A549 (cell line): ENCODE data around the gene S100A1. TPM values are rescaled to one million over a fixed set of nuclear protein-coding genes. Genes with fewer than 3 reads are reported as not detected.

Experiments used
- ATAC-seq, 2 experiments: fragments of 200-7000 bp in 1 of 2; fragments of >200 bp in 1 of 2; cut with Nextera tagmentation in 1 of 2; cut with Tn5 transposase in 1 of 2; 3 replicates each; pipeline versions ENCODE4 v1.8.0 to v1.9.1; 2018 to 2020; ENCODE audit warnings: mild to moderate bottlenecking in 1 of 2, moderate library complexity in 1 of 2
- CTCF ChIA-PET: fragments of 300-600 bp; sonication (Branson Sonifier 250); formaldehyde crosslinking; extraction: SDS; loops from one replicate; lab custom pipeline; 2021; ENCODE audit warnings: antibody characterized with exemption, inconsistent platforms; lab: Yijun Ruan, JAX
- POLR2A ChIA-PET: fragments of 350-600 bp; formaldehyde crosslinking; extraction: SDS; loops from one replicate; lab custom pipeline; 2021; ENCODE audit warnings: antibody characterized with exemption, inconsistent platforms; lab: Yijun Ruan, JAX
- DNase-seq, 2 experiments: peaks; one replicate each; pipeline versions ENCODE4 v3.0.0 to v3.0.0-alpha.2; 2011 to 2016; ENCODE audit warnings: low read depth in 1 of 2, low spot score in 1 of 2
- FAIRE-seq: peaks from 2 replicates; lab custom pipeline; 2011; peaks lifted over from hg19 to GRCh38; lab: Jason Lieb, UNC
- H3K27ac ChIP-seq, 2 experiments: fragments of >200 bp; sonication (Bioruptor Twin); formaldehyde crosslinking; 3 replicates each; pipeline ENCODE4 v1.5.1; 2016 to 2017
- H3K4me1 ChIP-seq: fragments of >200 bp; sonication (Bioruptor Twin); formaldehyde crosslinking; 3 replicates; pipeline ENCODE4 v1.6.1; 2016
- H3K4me2 ChIP-seq: fragments of >200 bp; sonication (Bioruptor Twin); formaldehyde crosslinking; 3 replicates; pipeline ENCODE4 v1.6.1; 2016
- H3K4me3 ChIP-seq: fragments of >200 bp; sonication (Bioruptor Twin); formaldehyde crosslinking; 3 replicates; pipeline ENCODE4 v1.5.1; 2016
- H3K9me3 ChIP-seq: fragments of >200 bp; sonication (Bioruptor Twin); formaldehyde crosslinking; 3 replicates; pipeline ENCODE4 v1.6.1; 2016
- CBX2 ChIP-seq: fragments of 200-600 bp; sonication (generic); IDR thresholded peaks from 2 replicates; pipeline ENCODE4 v1.6.1; 2016; ENCODE audit warnings: low read depth, mild to moderate bottlenecking, borderline replicate concordance
- CBX8 ChIP-seq: fragments of 200-600 bp; sonication (generic); IDR thresholded peaks from 2 replicates; pipeline ENCODE4 v1.6.1; 2016
- CEBPB ChIP-seq, 2 experiments: fragments of >200 bp in 1 of 2; sonication (Bioruptor Twin) in 1 of 2; formaldehyde crosslinking in 1 of 2; IDR thresholded peaks; 2 replicates each; pipeline ENCODE4 v1.6.1; 2012 to 2016
- CHD2 ChIP-seq: fragments of 150-350 bp; IDR thresholded peaks from 2 replicates; pipeline ENCODE4 v1.6.1; 2014; ENCODE audit warnings: low read length; ENCODE audit not compliant: partially characterized antibody
- EHMT2 ChIP-seq: fragments of 200-600 bp; sonication (generic); IDR thresholded peaks from 2 replicates; pipeline ENCODE4 v1.6.1; 2016; ENCODE audit warnings: antibody characterized with exemption, low read depth, mild to moderate bottlenecking, moderate library complexity
- ESRRA ChIP-seq: fragments of 150-350 bp; IDR thresholded peaks from 2 replicates; pipeline ENCODE4 v1.6.1; 2014; ENCODE audit warnings: mild to moderate bottlenecking, low read length, borderline replicate concordance
- GATA3 ChIP-seq: IDR thresholded peaks from 2 replicates; pipeline ENCODE4 v1.6.1; 2012; ENCODE audit warnings: borderline replicate concordance
- HDAC2 ChIP-seq: fragments of 200-600 bp; sonication (generic); IDR thresholded peaks from 2 replicates; pipeline ENCODE4 v1.6.1; 2016
- HEYL ChIP-seq: fragments of 250-450 bp; sonication (Bioruptor Pico); IDR thresholded peaks from 2 replicates; pipeline ENCODE4 v1.8.0; 2021; ENCODE audit warnings: mild to moderate bottlenecking, moderate library complexity
- HOXB5 ChIP-seq: fragments of 250-450 bp; sonication (Bioruptor Pico); IDR thresholded peaks from 2 replicates; pipeline ENCODE4 v1.5.0; 2020; ENCODE audit warnings: mild to moderate bottlenecking, moderate library complexity
- JUN ChIP-seq, 2 experiments: fragments of >200 bp; sonication (Bioruptor Twin); formaldehyde crosslinking; IDR thresholded peaks; 2 replicates in 1 of 2; 3 replicates in 1 of 2; pipeline ENCODE4 v1.6.1; 2016 to 2017
- JUNB ChIP-seq: fragments of >200 bp; sonication (Bioruptor Twin); formaldehyde crosslinking; IDR thresholded peaks from 2 replicates; pipeline ENCODE4 v1.6.1; 2016
- MAFK ChIP-seq: fragments of 450-650 bp; IDR thresholded peaks from 2 replicates; pipeline ENCODE4 v1.6.1; 2014; ENCODE audit not compliant: partially characterized antibody
- NFE2L2 ChIP-seq: fragments of 150-350 bp; conservative IDR thresholded peaks from 2 replicates; pipeline ENCODE4 v1.6.1; 2014; ENCODE audit warnings: low read length
- NPAS2 ChIP-seq: fragments of 250-450 bp; sonication (Bioruptor Pico); IDR thresholded peaks from 2 replicates; pipeline ENCODE4 v1.8.0; 2022; ENCODE audit warnings: mild to moderate bottlenecking, moderate library complexity, borderline replicate concordance
- POLR2A ChIP-seq: IDR thresholded peaks from 2 replicates; pipeline ENCODE4 v1.6.1; 2012; ENCODE audit warnings: mild to moderate bottlenecking, low read length
- POLR2AphosphoS2 ChIP-seq: conservative IDR thresholded peaks from 2 replicates; pipeline ENCODE4 v1.6.1; 2012; ENCODE audit warnings: low read length, improper control_type of control experiment, inconsistent platforms
- RCOR1 ChIP-seq: fragments of 150-350 bp; IDR thresholded peaks from 2 replicates; pipeline ENCODE4 v1.6.1; 2014; ENCODE audit warnings: antibody characterized with exemption, low read length, low read depth
- RNF2 ChIP-seq: fragments of 200-600 bp; sonication (generic); IDR thresholded peaks from 2 replicates; pipeline ENCODE4 v1.6.1; 2016; ENCODE audit warnings: low read depth, mild to moderate bottlenecking, antibody characterized with exemption, moderate library complexity, borderline replicate concordance
- SREBF2 ChIP-seq: fragments of 450-650 bp; IDR thresholded peaks from 2 replicates; pipeline ENCODE4 v1.6.1; 2014; ENCODE audit warnings: mild to moderate bottlenecking, moderate library complexity
- ZC3H11A ChIP-seq: fragments of 450-650 bp; IDR thresholded peaks from 2 replicates; pipeline ENCODE4 v1.6.1; 2014; ENCODE audit warnings: antibody characterized with exemption, mild to moderate bottlenecking
- ZFP36 ChIP-seq: fragments of 450-650 bp; IDR thresholded peaks from 2 replicates; pipeline ENCODE4 v1.6.1; 2014; ENCODE audit warnings: borderline replicate concordance; ENCODE audit not compliant: partially characterized antibody
- ZNF302 ChIP-seq: fragments of 250-450 bp; sonication (Bioruptor Pico); IDR thresholded peaks from 2 replicates; pipeline ENCODE4 v1.9.0; 2021; ENCODE audit warnings: inconsistent platforms, mild to moderate bottlenecking, moderate library complexity
- ZSCAN20 ChIP-seq: fragments of 250-450 bp; sonication (Bioruptor Pico); IDR thresholded peaks from 2 replicates; pipeline ENCODE4 v1.8.0; 2022; ENCODE audit warnings: mild to moderate bottlenecking, moderate library complexity
- WGBS: methylation state at CpG from one replicate; pipeline ENCODE4 v1.1.6; 2017; ENCODE audit errors: missing lambda C conversion rate; 5-methylcytosine and 5-hydroxymethylcytosine counted together
- polyA plus RNA-seq, 4 experiments: library from polyadenylated mRNA; depleted of rRNA in 3 of 4; stranded (reverse); fragments of >200 nt; fragmentation: RNase III in 1 of 4; extraction: RNeasy Plus Mini Kit Qiagen cat#74134 plus additional on column Dnase treatment in 1 of 4; gene quantifications; 2 replicates in 3 of 4; 3 replicates in 1 of 4; pipeline ENCODE4 v1.2.3, GENCODE V29; 2011 to 2017
- TF ChIP-seq, protein P1 (sequence below): fragments of 250-450 bp; sonication (Bioruptor Pico); IDR thresholded peaks from 2 replicates; pipeline ENCODE4 v1.5.0; 2021; ENCODE audit warnings: mild to moderate bottlenecking, moderate library complexity, borderline replicate concordance
- TF ChIP-seq, protein P2 (sequence below): IDR thresholded peaks from 2 replicates; pipeline ENCODE4 v1.6.1; 2012
- TF ChIP-seq, protein P3 (sequence below): IDR thresholded peaks from 2 replicates; pipeline ENCODE4 v1.6.1; 2012
- TF ChIP-seq, protein P4 (sequence below): fragments of >200 bp; sonication (Bioruptor Twin); formaldehyde crosslinking; IDR thresholded peaks from 2 replicates; pipeline ENCODE4 v1.6.1; 2016
- TF ChIP-seq, protein P5 (sequence below): fragments of 450-650 bp; IDR thresholded peaks from 2 replicates; pipeline ENCODE4 v1.6.1; 2014; ENCODE audit warnings: antibody characterized with exemption

Gene S100A1
- polyA plus RNA-seq, 2 of the 4 experiments (the other 2 are of a cell fraction), result 0.59 to 0.97 TPM

DNA sequence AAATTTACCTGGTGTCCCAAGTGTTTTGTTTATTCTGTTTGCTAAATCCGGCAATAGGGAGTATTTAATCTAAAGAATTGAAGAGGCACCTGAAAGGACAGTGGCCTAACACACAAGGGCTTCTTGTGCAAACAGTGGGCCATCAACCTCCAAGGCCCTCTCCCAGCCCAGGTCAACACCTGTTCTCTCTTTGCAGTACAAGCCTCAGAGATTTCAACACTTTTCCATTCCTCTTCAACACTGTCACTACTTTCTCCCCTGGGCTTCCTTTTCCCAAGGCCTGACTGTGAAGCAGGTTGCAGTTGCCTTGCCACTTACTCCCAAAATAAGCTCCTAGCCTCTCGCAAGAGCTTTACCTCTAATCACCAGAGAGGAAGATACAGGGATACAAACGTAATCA lies 27.1 kb downstream of the S100A1 start:
- ATAC-seq (no peak), DNase-seq (no peak), FAIRE-seq (no peak)
- no peak overlapping the region for H3K4me2 ChIP-seq
- no peaks in the 10 kb centered on the region for H3K9me3 ChIP-seq
- no peak overlapping the region for H3K27ac ChIP-seq
- H3K4me1 ChIP-seq, result peaks cover 18% of the 10 kb centered on the region; the same call in 2 of the 3 replicates
- POLR2A ChIA-PET, result no interaction called here
- TF ChIP-seq JUNB (no peak), MAFK (no peak), CBX2 (no peak), HEYL (no peak), SREBF2 (no peak), NPAS2 (no peak), ZNF302 (CRISPR knock-in tag) (no peak)
- TF ChIP-seq, protein P1, sequence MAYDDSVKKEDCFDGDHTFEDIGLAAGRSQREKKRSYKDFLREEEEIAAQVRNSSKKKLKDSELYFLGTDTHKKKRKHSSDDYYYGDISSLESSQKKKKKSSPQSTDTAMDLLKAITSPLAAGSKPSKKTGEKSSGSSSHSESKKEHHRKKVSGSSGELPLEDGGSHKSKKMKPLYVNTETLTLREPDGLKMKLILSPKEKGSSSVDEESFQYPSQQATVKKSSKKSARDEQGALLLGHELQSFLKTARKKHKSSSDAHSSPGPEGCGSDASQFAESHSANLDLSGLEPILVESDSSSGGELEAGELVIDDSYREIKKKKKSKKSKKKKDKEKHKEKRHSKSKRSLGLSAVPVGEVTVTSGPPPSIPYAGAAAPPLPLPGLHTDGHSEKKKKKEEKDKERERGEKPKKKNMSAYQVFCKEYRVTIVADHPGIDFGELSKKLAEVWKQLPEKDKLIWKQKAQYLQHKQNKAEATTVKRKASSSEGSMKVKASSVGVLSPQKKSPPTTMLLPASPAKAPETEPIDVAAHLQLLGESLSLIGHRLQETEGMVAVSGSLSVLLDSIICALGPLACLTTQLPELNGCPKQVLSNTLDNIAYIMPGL (CRISPR knock-in tag), result no peak
- TF ChIP-seq, protein P2, sequence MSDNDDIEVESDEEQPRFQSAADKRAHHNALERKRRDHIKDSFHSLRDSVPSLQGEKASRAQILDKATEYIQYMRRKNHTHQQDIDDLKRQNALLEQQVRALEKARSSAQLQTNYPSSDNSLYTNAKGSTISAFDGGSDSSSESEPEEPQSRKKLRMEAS, result no peak
- TF ChIP-seq, all 56 proteins: peak for 0
- 86% methylated on average over 3 of the region's 3 CpGs for WGBS
- CTCF ChIA-PET, result interaction anchor here (1.5 to 1.6 kb wide), 2 partner anchors 83 to 144 kb away, joined by 5 to 9 read pairs; no protein-coding TSS in a partner anchor
- H3K4me3 ChIP-seq, result no peak overlapping the region

DNA sequence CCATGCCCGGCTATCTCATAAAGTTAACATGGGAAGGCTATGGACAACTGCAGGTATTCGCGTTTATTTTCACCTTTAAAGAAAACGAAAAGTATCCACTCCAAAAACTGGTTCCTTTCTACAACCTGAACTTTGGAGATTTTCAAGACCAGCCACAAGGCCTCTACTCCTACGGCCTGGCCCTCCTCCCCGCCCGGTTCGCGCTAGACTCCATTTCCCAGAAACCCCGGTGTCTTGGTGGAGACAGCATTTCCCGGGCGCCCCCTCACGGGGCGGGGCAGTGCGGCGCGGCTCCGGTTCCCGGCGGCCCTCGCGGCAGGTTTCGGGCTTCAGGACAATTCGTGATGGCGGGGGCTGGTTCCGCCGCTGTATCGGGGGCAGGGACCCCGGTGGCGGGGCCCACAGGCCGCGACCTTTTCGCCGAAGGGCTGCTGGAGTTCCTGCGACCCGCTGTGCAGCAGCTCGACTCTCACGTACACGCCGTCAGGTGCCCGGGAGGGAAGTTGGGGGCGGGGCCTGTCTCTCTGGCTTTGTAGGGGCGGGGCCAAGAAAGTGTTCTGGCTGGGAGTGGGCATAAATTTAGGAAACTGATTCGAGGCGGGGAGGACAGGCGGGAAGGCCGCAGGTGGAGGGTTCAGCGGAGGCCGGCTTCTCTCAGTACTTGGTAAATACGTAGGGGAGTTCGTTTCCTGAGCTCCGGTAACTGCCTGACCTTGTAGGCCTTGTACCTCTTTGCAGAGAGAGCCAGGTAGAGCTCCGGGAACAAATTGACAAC lies 30.4 kb downstream of the S100A1 start, which contains the start of gene SNAPIN:
Gene SNAPIN, plus strand, starts transcription at position 304 of the 775 bp plus-strand sequence. Its CDS starts 41 bp downstream, at position 345.
- H3K4me2 ChIP-seq, result peak within 1 kb of the TSS; percentile 89
- POLR2A ChIA-PET, result interaction anchor here (0.6 to 1.6 kb wide), 7 partner anchors 11 to 332 kb away, joined by 3 to 6 read pairs (median 4); partner anchors contain the start of genes CHTOP, CREB3L4, INTS3 and S100A6
- CTCF ChIA-PET, result interaction anchor here (0.6 to 2.1 kb wide), 12 partner anchors 9 to 1549 kb away, joined by 3 to 14 read pairs (median 4); partner anchors contain the start of genes S100A13 and THBS3
- FAIRE-seq (no peak), DNase-seq (peak; percentile 88 to 91), ATAC-seq (peak; percentile 96 to 99)
- WGBS, result 3% methylated on average over 42 of the region's 53 CpGs
- H3K27ac ChIP-seq, result peak within 1 kb of the TSS; percentile 86 to 94
- peak within 1 kb of the TSS; percentile 69 for H3K4me3 ChIP-seq
- H3K4me1 ChIP-seq, result peaks cover 12% of the 10 kb centered on the region; the same call in 2 of the 3 replicates
- no peaks in the 10 kb centered on the region for H3K9me3 ChIP-seq
- TF ChIP-seq CHD2 (no peak), HEYL (no peak), CEBPB (IDR thresholded peaks at IDR 0.05) (no peak), MAFK (no peak), JUN (IDR thresholded peaks at IDR 0.05) (peak; percentile 59 to 88; a peak in 4 of 5 replicates), POLR2AphosphoS2 (no peak), NFE2L2 (no peak), CBX2 (no peak), HOXB5 (no peak), RNF2 (no peak), POLR2A (peak; percentile 49), HDAC2 (no peak), RCOR1 (no peak), CBX8 (no peak), ZFP36 (no peak), ZSCAN20 (no peak), EHMT2 (no peak), ZC3H11A (no peak), ESRRA (no peak), JUNB (no peak), GATA3 (no peak), ZNF302 (CRISPR knock-in tag) (no peak)
- TF ChIP-seq, protein P3, sequence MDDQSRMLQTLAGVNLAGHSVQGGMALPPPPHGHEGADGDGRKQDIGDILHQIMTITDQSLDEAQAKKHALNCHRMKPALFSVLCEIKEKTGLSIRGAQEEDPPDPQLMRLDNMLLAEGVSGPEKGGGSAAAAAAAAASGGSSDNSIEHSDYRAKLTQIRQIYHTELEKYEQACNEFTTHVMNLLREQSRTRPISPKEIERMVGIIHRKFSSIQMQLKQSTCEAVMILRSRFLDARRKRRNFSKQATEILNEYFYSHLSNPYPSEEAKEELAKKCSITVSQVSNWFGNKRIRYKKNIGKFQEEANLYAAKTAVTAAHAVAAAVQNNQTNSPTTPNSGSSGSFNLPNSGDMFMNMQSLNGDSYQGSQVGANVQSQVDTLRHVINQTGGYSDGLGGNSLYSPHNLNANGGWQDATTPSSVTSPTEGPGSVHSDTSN, result no peak
- TF ChIP-seq, protein P1 (CRISPR knock-in tag), result no peak
- TF ChIP-seq, protein P2, result peak; percentile 28; the same call in 1 of the 2 replicates
- TF ChIP-seq, protein P4, sequence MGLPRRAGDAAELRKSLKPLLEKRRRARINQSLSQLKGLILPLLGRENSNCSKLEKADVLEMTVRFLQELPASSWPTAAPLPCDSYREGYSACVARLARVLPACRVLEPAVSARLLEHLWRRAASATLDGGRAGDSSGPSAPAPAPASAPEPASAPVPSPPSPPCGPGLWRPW, result no peak
- TF ChIP-seq, protein P5, sequence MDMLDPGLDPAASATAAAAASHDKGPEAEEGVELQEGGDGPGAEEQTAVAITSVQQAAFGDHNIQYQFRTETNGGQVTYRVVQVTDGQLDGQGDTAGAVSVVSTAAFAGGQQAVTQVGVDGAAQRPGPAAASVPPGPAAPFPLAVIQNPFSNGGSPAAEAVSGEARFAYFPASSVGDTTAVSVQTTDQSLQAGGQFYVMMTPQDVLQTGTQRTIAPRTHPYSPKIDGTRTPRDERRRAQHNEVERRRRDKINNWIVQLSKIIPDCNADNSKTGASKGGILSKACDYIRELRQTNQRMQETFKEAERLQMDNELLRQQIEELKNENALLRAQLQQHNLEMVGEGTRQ, result no peak
